Stimulated activated naive CD4-positive, alpha-beta T cell treated with Interleukin-2 at 50 U/mL for 16 hours (primary cell): ENCODE measurements around the gene FAM98C.

Experiments
- DNase-seq: peaks from one replicate; lab custom pipeline; 2025; lab: John Stamatoyannopoulos, UW

Gene FAM98C

GRCh38 chr19:38378866-38379265 lies 24.0 kb upstream of the FAM98C start:
- no peak for DNase-seq

- DNase-seq: no peak
Observed at GRCh38 chr19:38381138-38381537, 21.8 kb upstream of the FAM98C start.

- DNase-seq: no peak
Observed at GRCh38 chr19:38383184-38383583, 19.7 kb upstream of the FAM98C start.

GRCh38 chr19:38383743-38384142 lies 19.1 kb upstream of the FAM98C start:
- no peak for DNase-seq

- DNase-seq: no peak
Observed at GRCh38 chr19:38384209-38385027, 18.5 kb upstream of the FAM98C start.

- DNase-seq: no peak
Observed at GRCh38 chr19:38385057-38385803, 17.7 kb upstream of the FAM98C start.

- DNase-seq: no peak
Observed at GRCh38 chr19:38385804-38386257, 17.1 kb upstream of the FAM98C start.

- no peak for DNase-seq
Observed at GRCh38 chr19:38386300-38386970, 16.5 kb upstream of the FAM98C start.

- DNase-seq: no peak
Observed at GRCh38 chr19:38386971-38387549, 15.8 kb upstream of the FAM98C start.

- peak; percentile 74 for DNase-seq
Observed at GRCh38 chr19:38387550-38388348, 15.1 kb upstream of the FAM98C start, which contains the start of gene GGN. GGN (minus strand) TSS chr19:38388034; CDS start chr19:38387261, 773 bp downstream.

- DNase-seq: no peak
Observed at GRCh38 chr19:38388349-38389100, 14.4 kb upstream of the FAM98C start, which contains the start of gene SPRED3. SPRED3 (plus strand) TSS chr19:38388697; CDS start chr19:38390303, 1,606 bp downstream.

- no peak for DNase-seq
Observed at GRCh38 chr19:38389101-38389925, 13.6 kb upstream of the FAM98C start.

- no peak for DNase-seq
Observed at GRCh38 chr19:38389957-38390924, 12.7 kb upstream of the FAM98C start.

GRCh38 chr19:38391911-38392464 lies 10.9 kb upstream of the FAM98C start:
- no peak for DNase-seq

- no peak for DNase-seq
Observed at GRCh38 chr19:38392707-38393308, 10.1 kb upstream of the FAM98C start.

- DNase-seq: peak; percentile 70
Observed at GRCh38 chr19:38394488-38394887, 8.4 kb upstream of the FAM98C start.

GRCh38 chr19:38395381-38396114 lies 7.3 kb upstream of the FAM98C start:
- peak; percentile 20 for DNase-seq
